A549 (cell line): ENCODE data around the gene FGF1.

Experiments used
- CBX2 ChIP-seq: fragments of 200-600 bp; sonication (generic); IDR thresholded peaks from 2 replicates; pipeline ENCODE4 v1.6.1; 2016; ENCODE audit warnings: low read depth, mild to moderate bottlenecking, borderline replicate concordance
- CHD2 ChIP-seq: fragments of 150-350 bp; IDR thresholded peaks from 2 replicates; pipeline ENCODE4 v1.6.1; 2014; ENCODE audit warnings: low read length; ENCODE audit not compliant: partially characterized antibody
- EP300 ChIP-seq, 2 experiments: fragments of >200 bp; sonication (Bioruptor Twin); formaldehyde crosslinking; IDR thresholded peaks; 2 replicates in 1 of 2; 3 replicates in 1 of 2; pipeline ENCODE4 v1.6.1; 2016 to 2017
- MAX ChIP-seq: IDR thresholded peaks from 2 replicates; pipeline ENCODE4 v1.6.1; 2012
- MYC ChIP-seq: IDR thresholded peaks from 2 replicates; pipeline ENCODE4 v1.6.1; 2012; ENCODE audit warnings: mild to moderate bottlenecking, inconsistent platforms, low read length, improper control_type of control experiment, borderline replicate concordance
- NR3C1 ChIP-seq: fragments of >200 bp; sonication (Bioruptor Twin); formaldehyde crosslinking; IDR thresholded peaks from 3 replicates; pipeline ENCODE4 v1.6.1; 2017
- POLR2A ChIP-seq: IDR thresholded peaks from 2 replicates; pipeline ENCODE4 v1.6.1; 2012; ENCODE audit warnings: mild to moderate bottlenecking, low read length
- POLR2AphosphoS2 ChIP-seq: conservative IDR thresholded peaks from 2 replicates; pipeline ENCODE4 v1.6.1; 2012; ENCODE audit warnings: low read length, improper control_type of control experiment, inconsistent platforms
- RFX5 ChIP-seq: fragments of 450-650 bp; IDR thresholded peaks from 2 replicates; pipeline ENCODE4 v1.7.1; 2014; ENCODE audit warnings: antibody characterized with exemption, mild to moderate bottlenecking, moderate library complexity
- SMC3 ChIP-seq: fragments of >200 bp; sonication (Bioruptor Twin); formaldehyde crosslinking; IDR thresholded peaks from 3 replicates; pipeline ENCODE4 v1.6.1; 2018; ENCODE audit warnings: inconsistent platforms
- USF2 ChIP-seq: fragments of 450-650 bp; IDR thresholded peaks from 2 replicates; pipeline ENCODE4 v1.6.1; 2014; ENCODE audit warnings: antibody characterized with exemption
- TF ChIP-seq, protein P1 (sequence below): fragments of >200 bp; sonication (Bioruptor Twin); formaldehyde crosslinking; IDR thresholded peaks from 3 replicates; pipeline ENCODE4 v1.5.1; 2016
- TF ChIP-seq, protein P2 (sequence below): IDR thresholded peaks from 2 replicates; pipeline ENCODE4 v1.6.1; 2012
- TF ChIP-seq, protein P3 (sequence below): fragments of 200-600 bp; sonication (generic); IDR thresholded peaks from 2 replicates; pipeline ENCODE4 v1.6.1; 2016; ENCODE audit warnings: antibody characterized with exemption, mild to moderate bottlenecking, moderate library complexity

- TF ChIP-seq MAX (no peak), EP300 (IDR thresholded peaks at IDR 0.05) (no peak), CBX2 (no peak), POLR2A (no peak), NR3C1 (no peak), CHD2 (no peak), SMC3 (no peak), USF2 (no peak), MYC (no peak), RFX5 (no peak), POLR2AphosphoS2 (no peak)
- TF ChIP-seq, protein P1, sequence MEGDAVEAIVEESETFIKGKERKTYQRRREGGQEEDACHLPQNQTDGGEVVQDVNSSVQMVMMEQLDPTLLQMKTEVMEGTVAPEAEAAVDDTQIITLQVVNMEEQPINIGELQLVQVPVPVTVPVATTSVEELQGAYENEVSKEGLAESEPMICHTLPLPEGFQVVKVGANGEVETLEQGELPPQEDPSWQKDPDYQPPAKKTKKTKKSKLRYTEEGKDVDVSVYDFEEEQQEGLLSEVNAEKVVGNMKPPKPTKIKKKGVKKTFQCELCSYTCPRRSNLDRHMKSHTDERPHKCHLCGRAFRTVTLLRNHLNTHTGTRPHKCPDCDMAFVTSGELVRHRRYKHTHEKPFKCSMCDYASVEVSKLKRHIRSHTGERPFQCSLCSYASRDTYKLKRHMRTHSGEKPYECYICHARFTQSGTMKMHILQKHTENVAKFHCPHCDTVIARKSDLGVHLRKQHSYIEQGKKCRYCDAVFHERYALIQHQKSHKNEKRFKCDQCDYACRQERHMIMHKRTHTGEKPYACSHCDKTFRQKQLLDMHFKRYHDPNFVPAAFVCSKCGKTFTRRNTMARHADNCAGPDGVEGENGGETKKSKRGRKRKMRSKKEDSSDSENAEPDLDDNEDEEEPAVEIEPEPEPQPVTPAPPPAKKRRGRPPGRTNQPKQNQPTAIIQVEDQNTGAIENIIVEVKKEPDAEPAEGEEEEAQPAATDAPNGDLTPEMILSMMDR, result no peak
- TF ChIP-seq, protein P2, sequence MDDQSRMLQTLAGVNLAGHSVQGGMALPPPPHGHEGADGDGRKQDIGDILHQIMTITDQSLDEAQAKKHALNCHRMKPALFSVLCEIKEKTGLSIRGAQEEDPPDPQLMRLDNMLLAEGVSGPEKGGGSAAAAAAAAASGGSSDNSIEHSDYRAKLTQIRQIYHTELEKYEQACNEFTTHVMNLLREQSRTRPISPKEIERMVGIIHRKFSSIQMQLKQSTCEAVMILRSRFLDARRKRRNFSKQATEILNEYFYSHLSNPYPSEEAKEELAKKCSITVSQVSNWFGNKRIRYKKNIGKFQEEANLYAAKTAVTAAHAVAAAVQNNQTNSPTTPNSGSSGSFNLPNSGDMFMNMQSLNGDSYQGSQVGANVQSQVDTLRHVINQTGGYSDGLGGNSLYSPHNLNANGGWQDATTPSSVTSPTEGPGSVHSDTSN, result no peak
- TF ChIP-seq, protein P3, sequence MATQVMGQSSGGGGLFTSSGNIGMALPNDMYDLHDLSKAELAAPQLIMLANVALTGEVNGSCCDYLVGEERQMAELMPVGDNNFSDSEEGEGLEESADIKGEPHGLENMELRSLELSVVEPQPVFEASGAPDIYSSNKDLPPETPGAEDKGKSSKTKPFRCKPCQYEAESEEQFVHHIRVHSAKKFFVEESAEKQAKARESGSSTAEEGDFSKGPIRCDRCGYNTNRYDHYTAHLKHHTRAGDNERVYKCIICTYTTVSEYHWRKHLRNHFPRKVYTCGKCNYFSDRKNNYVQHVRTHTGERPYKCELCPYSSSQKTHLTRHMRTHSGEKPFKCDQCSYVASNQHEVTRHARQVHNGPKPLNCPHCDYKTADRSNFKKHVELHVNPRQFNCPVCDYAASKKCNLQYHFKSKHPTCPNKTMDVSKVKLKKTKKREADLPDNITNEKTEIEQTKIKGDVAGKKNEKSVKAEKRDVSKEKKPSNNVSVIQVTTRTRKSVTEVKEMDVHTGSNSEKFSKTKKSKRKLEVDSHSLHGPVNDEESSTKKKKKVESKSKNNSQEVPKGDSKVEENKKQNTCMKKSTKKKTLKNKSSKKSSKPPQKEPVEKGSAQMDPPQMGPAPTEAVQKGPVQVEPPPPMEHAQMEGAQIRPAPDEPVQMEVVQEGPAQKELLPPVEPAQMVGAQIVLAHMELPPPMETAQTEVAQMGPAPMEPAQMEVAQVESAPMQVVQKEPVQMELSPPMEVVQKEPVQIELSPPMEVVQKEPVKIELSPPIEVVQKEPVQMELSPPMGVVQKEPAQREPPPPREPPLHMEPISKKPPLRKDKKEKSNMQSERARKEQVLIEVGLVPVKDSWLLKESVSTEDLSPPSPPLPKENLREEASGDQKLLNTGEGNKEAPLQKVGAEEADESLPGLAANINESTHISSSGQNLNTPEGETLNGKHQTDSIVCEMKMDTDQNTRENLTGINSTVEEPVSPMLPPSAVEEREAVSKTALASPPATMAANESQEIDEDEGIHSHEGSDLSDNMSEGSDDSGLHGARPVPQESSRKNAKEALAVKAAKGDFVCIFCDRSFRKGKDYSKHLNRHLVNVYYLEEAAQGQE, result no peak
These were observed 16.4 kb downstream of the FGF1 start for GRCh38 chr5:142669477-142669876.
